A549 (cell line): ENCODE measurements around the gene HBG2. TPM values are rescaled to one million over a fixed set of nuclear protein-coding genes. Genes with fewer than 3 reads are reported as not detected.

Experiments
- ATAC-seq, 2 experiments: fragments of 200-7000 bp in 1 of 2; fragments of >200 bp in 1 of 2; cut with Nextera tagmentation in 1 of 2; cut with Tn5 transposase in 1 of 2; 3 replicates each; pipeline versions ENCODE4 v1.8.0 to v1.9.1; 2018 to 2020; ENCODE audit warnings: mild to moderate bottlenecking in 1 of 2, moderate library complexity in 1 of 2
- CTCF ChIA-PET: fragments of 300-600 bp; sonication (Branson Sonifier 250); formaldehyde crosslinking; extraction: SDS; loops from one replicate; lab custom pipeline; 2021; ENCODE audit warnings: antibody characterized with exemption, inconsistent platforms; lab: Yijun Ruan, JAX
- POLR2A ChIA-PET: fragments of 350-600 bp; formaldehyde crosslinking; extraction: SDS; loops from one replicate; lab custom pipeline; 2021; ENCODE audit warnings: antibody characterized with exemption, inconsistent platforms; lab: Yijun Ruan, JAX
- DNase-seq, 2 experiments: peaks; one replicate each; pipeline versions ENCODE4 v3.0.0 to v3.0.0-alpha.2; 2011 to 2016; ENCODE audit warnings: low read depth in 1 of 2, low spot score in 1 of 2
- FAIRE-seq: peaks from 2 replicates; lab custom pipeline; 2011; peaks lifted over from hg19 to GRCh38; lab: Jason Lieb, UNC
- H3K27ac ChIP-seq, 2 experiments: fragments of >200 bp; sonication (Bioruptor Twin); formaldehyde crosslinking; 3 replicates each; pipeline ENCODE4 v1.5.1; 2016 to 2017
- H3K4me1 ChIP-seq: fragments of >200 bp; sonication (Bioruptor Twin); formaldehyde crosslinking; 3 replicates; pipeline ENCODE4 v1.6.1; 2016
- H3K4me2 ChIP-seq: fragments of >200 bp; sonication (Bioruptor Twin); formaldehyde crosslinking; 3 replicates; pipeline ENCODE4 v1.6.1; 2016
- H3K4me3 ChIP-seq: fragments of >200 bp; sonication (Bioruptor Twin); formaldehyde crosslinking; 3 replicates; pipeline ENCODE4 v1.5.1; 2016
- H3K9me3 ChIP-seq: fragments of >200 bp; sonication (Bioruptor Twin); formaldehyde crosslinking; 3 replicates; pipeline ENCODE4 v1.6.1; 2016
- CHD2 ChIP-seq: fragments of 150-350 bp; IDR thresholded peaks from 2 replicates; pipeline ENCODE4 v1.6.1; 2014; ENCODE audit warnings: low read length; ENCODE audit not compliant: partially characterized antibody
- E2F6 ChIP-seq: IDR thresholded peaks from 2 replicates; pipeline ENCODE4 v1.6.1; 2012; ENCODE audit warnings: low read depth, borderline replicate concordance
- ELK1 ChIP-seq: fragments of 150-350 bp; IDR thresholded peaks from 2 replicates; pipeline ENCODE4 v1.6.1; 2014; ENCODE audit warnings: low read depth, mild to moderate bottlenecking, low read length
- EP300 ChIP-seq, 2 experiments: fragments of >200 bp; sonication (Bioruptor Twin); formaldehyde crosslinking; IDR thresholded peaks; 2 replicates in 1 of 2; 3 replicates in 1 of 2; pipeline ENCODE4 v1.6.1; 2016 to 2017
- FOSB ChIP-seq: fragments of 250-450 bp; sonication (Bioruptor Pico); IDR thresholded peaks from 2 replicates; pipeline ENCODE4 v1.5.0; 2020; ENCODE audit warnings: mild to moderate bottlenecking, moderate library complexity
- FOXS1 ChIP-seq: fragments of 250-450 bp; sonication (Bioruptor Pico); IDR thresholded peaks from 2 replicates; pipeline ENCODE4 v1.5.0; 2020; ENCODE audit warnings: mild to moderate bottlenecking, moderate library complexity
- HDAC2 ChIP-seq: fragments of 200-600 bp; sonication (generic); IDR thresholded peaks from 2 replicates; pipeline ENCODE4 v1.6.1; 2016
- HOXB13 ChIP-seq: fragments of 250-450 bp; sonication (Bioruptor Pico); IDR thresholded peaks from 2 replicates; pipeline ENCODE4 v1.5.0; 2020; ENCODE audit warnings: low read depth, mild to moderate bottlenecking, moderate library complexity
- HOXB5 ChIP-seq: fragments of 250-450 bp; sonication (Bioruptor Pico); IDR thresholded peaks from 2 replicates; pipeline ENCODE4 v1.5.0; 2020; ENCODE audit warnings: mild to moderate bottlenecking, moderate library complexity
- JUN ChIP-seq, 2 experiments: fragments of >200 bp; sonication (Bioruptor Twin); formaldehyde crosslinking; IDR thresholded peaks; 2 replicates in 1 of 2; 3 replicates in 1 of 2; pipeline ENCODE4 v1.6.1; 2016 to 2017
- JUNB ChIP-seq: fragments of >200 bp; sonication (Bioruptor Twin); formaldehyde crosslinking; IDR thresholded peaks from 2 replicates; pipeline ENCODE4 v1.6.1; 2016
- KDM5A ChIP-seq: fragments of 200-600 bp; sonication (generic); IDR thresholded peaks from 2 replicates; pipeline ENCODE4 v1.6.1; 2016; ENCODE audit warnings: antibody characterized with exemption, mild to moderate bottlenecking
- NFE2L2 ChIP-seq: fragments of 150-350 bp; conservative IDR thresholded peaks from 2 replicates; pipeline ENCODE4 v1.6.1; 2014; ENCODE audit warnings: low read length
- NPAS2 ChIP-seq: fragments of 250-450 bp; sonication (Bioruptor Pico); IDR thresholded peaks from 2 replicates; pipeline ENCODE4 v1.8.0; 2022; ENCODE audit warnings: mild to moderate bottlenecking, moderate library complexity, borderline replicate concordance
- NR3C1 ChIP-seq: fragments of >200 bp; sonication (Bioruptor Twin); formaldehyde crosslinking; IDR thresholded peaks from 3 replicates; pipeline ENCODE4 v1.6.1; 2017
- RARB ChIP-seq: fragments of 250-450 bp; sonication (Bioruptor Pico); IDR thresholded peaks from 2 replicates; pipeline ENCODE4 v1.8.0; 2021; ENCODE audit warnings: mild to moderate bottlenecking, moderate library complexity
- RCOR1 ChIP-seq: fragments of 150-350 bp; IDR thresholded peaks from 2 replicates; pipeline ENCODE4 v1.6.1; 2014; ENCODE audit warnings: antibody characterized with exemption, low read length, low read depth
- REST ChIP-seq: fragments of 200-600 bp; sonication (generic); IDR thresholded peaks from 2 replicates; pipeline ENCODE4 v1.6.1; 2016; ENCODE audit warnings: antibody characterized with exemption, mild to moderate bottlenecking, moderate library complexity
- RFX5 ChIP-seq: fragments of 450-650 bp; IDR thresholded peaks from 2 replicates; pipeline ENCODE4 v1.7.1; 2014; ENCODE audit warnings: antibody characterized with exemption, mild to moderate bottlenecking, moderate library complexity
- SREBF2 ChIP-seq: fragments of 450-650 bp; IDR thresholded peaks from 2 replicates; pipeline ENCODE4 v1.6.1; 2014; ENCODE audit warnings: mild to moderate bottlenecking, moderate library complexity
- TP53 ChIP-seq: fragments of 250-450 bp; sonication (Bioruptor Pico); IDR thresholded peaks from 2 replicates; pipeline ENCODE4 v1.5.0; 2021; ENCODE audit warnings: mild to moderate bottlenecking, moderate library complexity
- ZFP36 ChIP-seq: fragments of 450-650 bp; IDR thresholded peaks from 2 replicates; pipeline ENCODE4 v1.6.1; 2014; ENCODE audit warnings: borderline replicate concordance; ENCODE audit not compliant: partially characterized antibody
- ZNF302 ChIP-seq: fragments of 250-450 bp; sonication (Bioruptor Pico); IDR thresholded peaks from 2 replicates; pipeline ENCODE4 v1.9.0; 2021; ENCODE audit warnings: inconsistent platforms, mild to moderate bottlenecking, moderate library complexity
- WGBS: methylation state at CpG from one replicate; pipeline ENCODE4 v1.1.6; 2017; ENCODE audit errors: missing lambda C conversion rate; 5-methylcytosine and 5-hydroxymethylcytosine counted together
- polyA plus RNA-seq, 4 experiments: library from polyadenylated mRNA; depleted of rRNA in 3 of 4; stranded (reverse); fragments of >200 nt; fragmentation: RNase III in 1 of 4; extraction: RNeasy Plus Mini Kit Qiagen cat#74134 plus additional on column Dnase treatment in 1 of 4; gene quantifications; 2 replicates in 3 of 4; 3 replicates in 1 of 4; pipeline ENCODE4 v1.2.3, GENCODE V29; 2011 to 2017
- TF ChIP-seq, protein P1 (sequence below): fragments of >200 bp; sonication (Bioruptor Twin); formaldehyde crosslinking; IDR thresholded peaks from 3 replicates; pipeline ENCODE4 v1.6.1; 2016
- TF ChIP-seq, protein P2 (sequence below): fragments of 450-650 bp; IDR thresholded peaks from 2 replicates; pipeline ENCODE4 v1.6.1; 2014; ENCODE audit warnings: antibody characterized with exemption

HBG2 gene
- polyA plus RNA-seq, 2 of the 4 experiments (the other 2 are of a cell fraction) = not detected

DNA sequence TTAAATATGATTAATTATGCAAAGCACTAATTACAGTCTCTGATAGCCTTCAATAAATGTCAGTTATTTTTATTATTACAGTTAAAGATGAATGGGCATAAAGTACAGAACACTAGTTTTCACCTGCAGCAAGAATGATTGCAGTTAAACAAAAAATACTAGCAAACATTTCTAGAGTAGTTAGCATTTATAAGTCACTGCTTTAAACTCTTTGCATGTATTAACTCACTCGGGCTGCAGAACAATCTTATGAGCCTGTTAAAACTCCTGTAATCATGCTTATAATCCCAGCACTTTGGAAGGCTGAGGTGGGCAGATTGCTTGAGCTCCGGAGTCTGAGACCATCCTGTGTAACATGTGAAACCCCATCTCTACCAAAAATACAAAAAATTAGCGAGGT is 32.3 kb upstream of the HBG2 start:
- 65% methylated on average over 3 of the region's 3 CpGs for WGBS
- TF ChIP-seq RFX5 = no peak
- no peak for TF ChIP-seq FOXS1 (CRISPR knock-in tag)
- no peak for TF ChIP-seq NPAS2
- TF ChIP-seq NFE2L2 = no peak
- no peak for TF ChIP-seq REST
- TF ChIP-seq FOSB (CRISPR knock-in tag) = no peak
- no peak for TF ChIP-seq JUN (IDR thresholded peaks at IDR 0.05)
- no peak for TF ChIP-seq ZFP36
- TF ChIP-seq RARB (CRISPR knock-in tag) = no peak
- no peak for TF ChIP-seq HOXB13
- TF ChIP-seq, protein P1, sequence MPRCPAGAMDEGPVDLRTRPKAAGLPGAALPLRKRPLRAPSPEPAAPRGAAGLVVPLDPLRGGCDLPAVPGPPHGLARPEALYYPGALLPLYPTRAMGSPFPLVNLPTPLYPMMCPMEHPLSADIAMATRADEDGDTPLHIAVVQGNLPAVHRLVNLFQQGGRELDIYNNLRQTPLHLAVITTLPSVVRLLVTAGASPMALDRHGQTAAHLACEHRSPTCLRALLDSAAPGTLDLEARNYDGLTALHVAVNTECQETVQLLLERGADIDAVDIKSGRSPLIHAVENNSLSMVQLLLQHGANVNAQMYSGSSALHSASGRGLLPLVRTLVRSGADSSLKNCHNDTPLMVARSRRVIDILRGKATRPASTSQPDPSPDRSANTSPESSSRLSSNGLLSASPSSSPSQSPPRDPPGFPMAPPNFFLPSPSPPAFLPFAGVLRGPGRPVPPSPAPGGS = no peak
- TF ChIP-seq E2F6 = no peak
- TF ChIP-seq, protein P2, sequence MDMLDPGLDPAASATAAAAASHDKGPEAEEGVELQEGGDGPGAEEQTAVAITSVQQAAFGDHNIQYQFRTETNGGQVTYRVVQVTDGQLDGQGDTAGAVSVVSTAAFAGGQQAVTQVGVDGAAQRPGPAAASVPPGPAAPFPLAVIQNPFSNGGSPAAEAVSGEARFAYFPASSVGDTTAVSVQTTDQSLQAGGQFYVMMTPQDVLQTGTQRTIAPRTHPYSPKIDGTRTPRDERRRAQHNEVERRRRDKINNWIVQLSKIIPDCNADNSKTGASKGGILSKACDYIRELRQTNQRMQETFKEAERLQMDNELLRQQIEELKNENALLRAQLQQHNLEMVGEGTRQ = no peak
- no peak for TF ChIP-seq HOXB5 (CRISPR knock-in tag)
- no peak for TF ChIP-seq ELK1
- no peak for TF ChIP-seq CHD2
- Histone ChIP-seq H3K9me3 (no peaks in the 10 kb centered on the region), H3K4me2 (no peak overlapping the region), H3K4me1 (no peaks in the 10 kb centered on the region), H3K4me3 (no peak overlapping the region), H3K27ac (no peak overlapping the region)
- DNase-seq (no peak), FAIRE-seq (no peak), ATAC-seq (no peak)
- ChIA-PET POLR2A (no interaction called here), CTCF (interaction anchor here (0.7 to 1.4 kb wide), 2 partner anchors 56 to 82 kb away, joined by 3 read pairs; no protein-coding TSS in a partner anchor)

- H3K4me1 ChIP-seq = peaks cover 2% of the 10 kb centered on the region
- ChIA-PET CTCF (interaction anchor here (0.7 to 1.4 kb wide), 2 partner anchors 56 to 82 kb away, joined by 3 read pairs; no protein-coding TSS in a partner anchor), POLR2A (no interaction called here)
- H3K4me3 ChIP-seq = no peak overlapping the region
- FAIRE-seq (no peak), DNase-seq (no peak), ATAC-seq (no peak)
- H3K27ac ChIP-seq = no peak overlapping the region
- no peak overlapping the region for H3K4me2 ChIP-seq
- 17% methylated on average over 1 of the region's 1 CpG for WGBS
- no peak for TF ChIP-seq CHD2
- TF ChIP-seq JUNB = no peak
- TF ChIP-seq KDM5A = no peak
- TF ChIP-seq, protein P1 = no peak
- no peak for TF ChIP-seq EP300 (IDR thresholded peaks at IDR 0.05)
- no peak for TF ChIP-seq FOSB (CRISPR knock-in tag)
- no peak for TF ChIP-seq JUN (IDR thresholded peaks at IDR 0.05)
- TF ChIP-seq SREBF2 = no peak
- TF ChIP-seq HDAC2 = no peak
- no peak for TF ChIP-seq ZFP36
- TF ChIP-seq RCOR1 = no peak
- TF ChIP-seq NR3C1 = no peak
- TF ChIP-seq TP53 (CRISPR knock-in tag) = no peak
- no peak for TF ChIP-seq ZNF302
- H3K9me3 ChIP-seq = no peaks in the 10 kb centered on the region
These were observed 31.8 kb upstream of the HBG2 start for GRCh38 chr11:5286351-5286750.
